NCI-H524 treated with DMSO at 0.1 percent for 48 hours (cell line): Measurements from ENCODE around the gene GJD2.

Experiments
- DNase-seq: peaks from one replicate; lab custom pipeline; 2025; lab: John Stamatoyannopoulos, UW

GJD2 gene

DNA sequence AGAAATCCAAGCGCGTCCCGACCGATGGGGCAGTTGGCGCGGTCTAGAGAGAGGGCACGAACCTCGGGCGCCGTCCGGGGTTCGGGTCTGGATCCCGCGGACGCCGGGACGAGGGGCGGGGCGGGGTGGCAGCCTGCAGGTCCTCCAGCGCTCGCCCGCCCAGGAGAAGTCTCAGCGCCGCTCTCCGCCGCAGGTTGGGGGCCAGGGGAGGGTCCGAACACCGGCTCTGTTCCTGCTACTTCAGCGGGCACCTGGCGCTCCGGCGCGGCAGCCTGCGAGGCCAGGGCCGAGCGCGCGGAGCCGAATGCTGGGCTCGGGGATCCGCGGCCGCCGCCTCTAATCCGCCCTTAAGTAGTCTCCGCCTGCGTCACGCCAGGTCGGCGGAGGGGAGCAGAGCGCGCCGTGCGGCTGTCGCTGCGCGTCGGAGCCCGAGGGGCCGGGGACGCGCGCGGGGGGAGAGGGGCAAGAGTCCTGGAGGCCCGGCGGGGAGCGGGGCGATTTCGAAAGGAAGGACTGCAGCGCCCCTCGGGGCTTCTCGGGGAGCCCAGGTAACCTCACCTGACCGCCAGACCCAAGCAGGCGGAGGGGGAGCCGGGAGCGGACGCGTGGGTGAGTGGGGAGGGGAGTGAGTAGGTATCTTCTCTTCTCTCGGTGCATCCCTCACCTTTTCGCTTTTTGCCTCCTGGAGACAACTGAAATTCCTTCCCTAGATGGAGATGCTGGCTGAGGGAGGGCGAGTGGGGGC is at the start of gene GJD2:
Gene GJD2 (minus strand): TSS at position 325 of the 745 bp plus-strand sequence. CDS start 510 bp downstream, outside the sequence.
- no peak for DNase-seq

DNA sequence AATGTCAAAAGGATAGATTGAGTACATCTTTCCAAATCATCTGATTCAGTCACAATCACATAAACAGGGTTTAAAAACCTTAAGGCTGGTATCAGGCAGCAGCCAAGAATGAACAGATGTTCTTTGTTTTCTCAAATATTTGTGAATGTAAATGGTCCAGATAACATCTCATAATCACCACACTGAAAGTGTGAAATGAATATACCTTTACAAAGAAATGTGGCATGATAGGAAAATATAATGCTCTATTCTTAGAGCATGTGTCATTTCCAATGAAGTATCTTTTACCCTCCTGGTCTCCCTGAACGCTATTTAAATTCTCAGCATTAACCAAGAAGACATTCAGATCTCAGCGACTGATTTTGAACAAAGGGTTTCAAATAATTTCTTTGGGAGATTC is 49.3 kb upstream of the GJD2 start:
- no peak for DNase-seq

DNA sequence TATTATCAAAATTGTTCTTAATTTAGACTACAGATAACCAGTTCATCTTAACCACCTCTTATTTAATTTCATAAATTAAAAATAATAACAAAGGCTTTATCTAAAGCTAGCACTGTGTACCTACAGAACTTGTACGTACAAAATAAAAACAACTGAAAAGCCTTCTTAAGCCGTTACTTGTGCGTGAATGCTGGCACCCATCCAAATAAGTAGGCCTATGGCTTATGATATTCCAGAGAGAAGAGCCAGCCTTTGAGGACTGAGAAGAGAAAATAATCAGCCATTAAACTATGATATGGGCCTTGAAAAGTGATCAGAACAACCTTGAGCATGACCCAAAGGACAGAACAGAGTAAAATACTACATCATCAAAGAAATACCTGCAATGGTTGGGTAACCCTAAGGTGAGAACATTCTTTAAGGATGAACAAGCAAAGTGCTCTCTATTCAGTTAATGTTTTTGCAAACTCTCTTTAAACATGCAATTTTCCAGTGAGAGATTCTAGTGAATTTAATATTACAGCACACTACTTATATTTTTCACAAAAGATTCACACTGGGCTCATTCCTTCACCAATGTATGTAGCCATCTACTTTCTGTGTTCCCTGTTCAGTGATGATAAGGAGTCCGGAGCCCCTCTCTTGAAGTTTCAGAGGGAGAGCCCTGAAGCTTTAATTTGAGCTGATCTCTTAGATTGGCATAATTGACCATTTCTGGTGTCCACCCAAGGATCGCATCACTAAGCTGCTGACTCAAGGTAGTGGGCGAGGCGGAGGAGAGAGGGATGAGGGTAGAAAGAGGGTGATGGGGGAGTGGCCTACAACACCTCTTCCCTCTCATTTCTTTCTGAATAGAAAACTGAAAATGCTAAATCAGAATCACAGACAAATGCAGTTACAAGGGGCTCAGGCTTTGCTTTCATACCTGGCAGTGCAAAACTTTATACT is 48.3 kb upstream of the GJD2 start:
- no peak for DNase-seq

DNA sequence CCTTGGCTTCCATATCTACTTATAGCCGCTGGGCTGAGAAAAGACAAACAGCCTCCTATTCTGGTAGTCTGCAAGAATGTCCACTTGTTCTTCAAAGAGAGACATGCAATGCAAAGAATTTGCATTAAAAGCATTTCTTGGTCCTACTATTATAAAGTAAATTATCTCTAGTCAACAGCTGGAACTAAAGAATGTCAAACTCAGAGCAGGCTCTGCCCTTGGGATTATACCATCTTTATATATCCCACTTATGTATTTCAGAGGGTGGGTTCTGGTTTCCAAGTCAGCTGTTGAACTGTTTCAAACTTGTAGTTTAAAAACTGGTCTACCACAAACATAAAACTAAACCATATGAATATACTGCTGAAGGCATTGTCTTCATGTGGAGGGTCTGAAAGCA is 47.6 kb upstream of the GJD2 start:
- DNase-seq = no peak

DNA sequence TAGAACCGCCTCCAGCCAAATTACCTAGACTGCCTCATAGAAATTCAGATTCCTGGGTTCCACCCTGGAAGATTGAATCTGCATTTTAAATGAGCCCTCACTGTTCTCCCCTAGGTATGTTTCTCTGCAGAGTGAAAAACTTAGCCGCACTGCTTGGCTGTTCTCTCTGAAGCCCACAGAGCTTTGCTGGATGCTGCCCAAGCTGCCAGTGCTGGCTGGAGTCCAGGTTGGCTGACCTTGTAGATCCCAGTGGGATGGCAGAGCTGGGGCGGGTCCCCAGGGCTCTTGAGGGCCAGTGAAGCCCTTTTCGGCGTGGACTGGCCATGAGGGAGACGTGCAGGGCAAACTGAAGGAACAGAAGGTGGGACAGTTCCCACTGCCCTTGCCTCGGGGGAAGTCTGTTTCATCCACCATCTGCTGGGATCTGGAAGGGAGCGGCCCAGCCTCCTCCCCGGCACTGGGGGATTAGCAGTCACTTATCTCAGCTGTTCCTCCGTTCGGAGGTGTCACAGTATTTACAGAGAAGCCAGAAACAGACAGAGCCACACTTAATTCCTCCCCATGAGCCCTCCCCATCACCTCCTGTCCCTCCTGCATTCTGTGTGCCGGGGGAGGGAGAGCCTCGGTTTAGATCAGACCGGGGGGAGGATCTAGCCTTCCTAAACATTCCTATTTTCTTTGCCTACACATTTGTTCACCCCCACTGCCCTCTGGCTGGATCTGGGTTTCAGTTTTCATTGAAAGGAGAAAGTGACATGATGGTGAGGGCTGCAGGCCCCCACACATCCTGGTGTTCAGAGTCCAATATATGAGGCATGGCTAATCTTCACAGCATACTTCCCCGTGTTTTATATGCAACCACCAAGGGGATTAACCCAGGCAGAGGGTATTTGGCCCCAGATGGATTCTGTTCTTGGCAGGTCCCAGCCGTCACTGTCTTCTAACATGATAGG is 44.6 kb upstream of the GJD2 start:
- peak; percentile 99 for DNase-seq

DNA sequence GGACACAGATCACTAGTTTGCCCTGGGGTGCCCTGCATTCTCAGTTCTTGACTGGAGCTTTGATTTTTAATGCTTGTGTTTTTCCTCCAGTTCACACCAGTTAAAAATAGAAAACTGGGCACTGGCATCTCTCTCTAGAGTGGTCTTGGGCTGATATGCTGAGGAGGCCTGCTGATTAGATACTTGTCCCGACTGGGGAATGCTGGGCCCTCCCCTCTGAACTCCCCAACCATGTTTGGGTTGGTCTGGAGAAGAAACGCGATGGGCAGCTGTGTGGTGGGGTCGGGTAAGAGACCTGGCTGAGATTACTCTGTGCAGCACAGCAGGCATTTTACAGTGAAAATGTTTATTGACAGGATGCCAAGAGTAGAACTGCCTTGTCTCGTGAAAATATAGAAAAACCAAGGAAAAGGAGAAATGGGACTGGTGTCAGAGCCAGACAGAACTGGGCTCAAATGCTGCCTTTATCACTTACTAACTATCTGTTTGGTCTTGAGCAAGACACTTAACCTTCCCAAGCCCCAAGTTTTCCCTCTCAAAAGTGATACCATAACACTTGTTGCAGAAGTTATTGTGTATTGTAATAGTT is 42.1 kb upstream of the GJD2 start:
- no peak for DNase-seq

DNA sequence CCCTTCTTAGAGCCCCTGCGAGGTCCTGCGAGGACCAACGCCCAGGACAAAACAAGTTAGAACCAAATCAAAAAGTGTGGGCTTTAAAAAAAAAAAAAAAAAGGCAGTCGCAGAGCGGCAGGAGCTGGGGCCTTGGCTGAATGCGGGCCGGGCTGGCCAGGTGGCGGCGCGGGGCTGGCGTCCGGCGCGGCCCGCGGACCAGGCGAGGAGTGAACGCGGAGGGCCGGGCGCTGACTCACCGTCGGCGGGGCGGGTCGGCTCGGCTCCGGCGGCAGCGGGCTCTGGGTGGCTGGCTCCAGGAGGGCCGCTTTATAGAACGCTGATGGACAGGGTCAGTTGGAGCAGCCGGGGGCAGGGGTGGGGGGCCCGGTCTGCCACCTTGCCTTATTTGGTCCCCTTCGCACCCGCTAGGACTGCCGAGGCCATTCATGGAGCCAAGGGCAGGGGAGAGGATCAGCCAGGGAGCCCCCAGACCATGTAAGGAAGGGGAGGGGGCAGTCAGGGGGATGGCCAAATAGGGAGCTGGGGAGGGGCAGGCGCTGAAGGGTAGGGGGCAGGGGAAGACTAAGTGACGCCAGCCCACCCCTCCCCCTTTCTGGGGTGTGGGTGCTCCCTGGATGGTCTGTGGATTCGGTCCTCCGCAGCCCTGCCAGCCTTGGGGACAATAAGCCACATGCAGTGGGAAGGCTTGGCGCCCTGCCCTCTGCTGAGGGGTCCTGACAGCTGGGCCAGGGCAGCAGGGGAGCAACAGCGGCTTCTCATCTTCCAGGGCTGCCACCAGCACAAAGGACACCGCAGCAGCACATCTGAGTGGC is 40.7 kb upstream of the GJD2 start, which contains the start of gene ACTC1:
Gene ACTC1 (minus strand): TSS at position 283 of the 815 bp plus-strand sequence. CDS start 741 bp downstream, outside the sequence.
- DNase-seq = peak; percentile 53

DNA sequence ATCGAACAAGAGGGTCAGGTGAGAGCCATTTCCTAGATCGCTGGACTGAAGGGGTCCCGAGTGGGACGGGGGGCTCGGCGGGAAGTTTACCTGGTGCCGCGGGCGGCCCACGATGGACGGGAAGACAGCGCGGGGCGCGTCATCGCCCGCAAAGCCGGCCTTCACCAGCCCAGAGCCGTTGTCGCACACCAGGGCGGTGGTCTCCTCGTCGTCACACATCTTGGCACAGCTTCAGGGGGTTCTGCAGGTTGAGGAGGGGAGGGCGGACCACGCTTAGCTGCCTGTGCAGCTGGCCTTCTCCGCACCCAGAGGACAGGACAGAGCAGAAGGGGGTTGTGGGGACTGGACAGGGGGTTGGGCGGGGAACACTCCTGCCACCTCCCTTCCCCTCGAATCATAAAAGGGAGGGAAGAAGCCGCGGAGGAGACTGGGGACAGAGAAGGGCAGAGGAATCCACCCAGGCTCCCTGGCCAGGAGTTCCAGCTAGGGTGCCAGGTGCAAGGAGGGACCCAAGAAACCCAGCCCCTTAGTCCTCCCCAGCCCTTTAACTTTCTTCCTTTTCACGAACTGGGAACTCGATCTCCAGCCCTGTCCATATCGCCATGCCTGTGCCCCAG is 39.9 kb upstream of the GJD2 start:
- no peak for DNase-seq

DNA sequence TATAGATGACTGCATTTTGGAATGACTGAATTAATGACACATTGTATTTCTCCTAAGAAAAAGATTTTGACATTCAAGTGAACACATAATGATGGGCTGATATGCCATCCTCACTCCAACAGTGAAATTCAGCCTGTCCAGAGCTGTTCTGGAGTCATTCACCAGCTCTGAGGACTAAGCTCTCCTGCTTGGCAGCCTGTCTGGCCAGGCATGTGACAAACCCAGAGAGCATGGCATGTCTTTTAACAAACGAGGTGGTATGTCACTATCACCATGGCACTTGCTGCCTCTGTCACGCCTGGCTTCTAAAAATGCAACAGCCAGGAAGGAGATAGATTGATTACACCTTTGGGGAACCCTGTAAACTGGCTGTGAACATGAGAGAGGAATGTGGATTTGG is 39.1 kb upstream of the GJD2 start:
- no peak for DNase-seq

DNA sequence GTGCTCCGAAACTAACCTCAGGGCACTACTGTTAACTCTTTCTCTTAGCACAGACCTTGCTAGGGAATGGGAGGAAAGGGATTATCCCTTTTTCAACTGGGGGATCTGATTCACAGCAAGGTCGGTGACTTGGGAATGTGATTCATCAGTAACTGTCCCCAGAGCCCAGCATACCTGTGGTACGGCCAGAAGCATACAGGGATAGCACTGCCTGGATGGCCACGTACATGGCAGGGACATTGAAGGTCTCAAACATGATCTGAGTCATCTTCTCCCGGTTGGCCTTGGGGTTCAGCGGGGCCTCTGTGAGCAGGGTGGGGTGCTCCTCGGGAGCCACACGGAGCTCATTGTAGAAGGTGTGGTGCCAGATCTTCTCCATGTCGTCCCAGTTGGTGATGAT is 38.3 kb upstream of the GJD2 start:
- DNase-seq = no peak

DNA sequence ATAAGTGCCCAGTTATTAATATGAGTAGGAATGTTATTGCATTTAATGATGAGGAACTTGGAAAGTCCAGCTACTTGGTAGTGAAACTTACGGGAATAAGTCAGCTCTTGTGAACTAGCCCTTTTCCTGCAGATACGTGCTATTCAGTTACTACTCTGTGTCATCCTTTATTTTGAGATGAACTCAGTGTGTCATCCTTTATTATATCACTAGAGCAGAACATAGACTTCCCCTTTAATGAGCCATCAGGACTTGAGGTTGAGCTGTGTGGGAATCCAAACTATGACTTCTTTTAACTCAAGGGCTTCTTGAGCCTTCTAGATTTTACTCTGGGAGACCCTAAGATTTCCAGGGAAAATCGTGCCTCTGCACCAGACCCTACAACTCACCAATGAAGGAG is 36.9 kb upstream of the GJD2 start:
- no peak for DNase-seq

DNA sequence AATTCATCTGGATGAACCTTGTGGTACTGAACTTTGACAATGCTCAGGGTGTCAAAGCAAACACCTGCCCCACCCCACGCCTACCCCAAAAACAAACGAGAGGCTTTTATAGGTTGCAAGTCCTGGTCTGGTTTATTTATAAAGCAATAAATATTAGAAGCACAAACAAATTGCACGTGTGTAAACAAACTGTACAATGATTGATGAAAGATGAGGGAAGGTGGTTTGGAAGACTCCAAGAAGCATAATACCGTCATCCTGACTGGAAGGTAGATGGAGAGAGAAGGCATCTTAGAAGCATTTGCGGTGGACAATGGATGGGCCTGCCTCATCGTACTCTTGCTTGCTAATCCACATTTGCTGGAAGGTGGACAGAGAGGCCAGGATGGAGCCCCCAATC is 35.3 kb upstream of the GJD2 start:
- DNase-seq = no peak

DNA sequence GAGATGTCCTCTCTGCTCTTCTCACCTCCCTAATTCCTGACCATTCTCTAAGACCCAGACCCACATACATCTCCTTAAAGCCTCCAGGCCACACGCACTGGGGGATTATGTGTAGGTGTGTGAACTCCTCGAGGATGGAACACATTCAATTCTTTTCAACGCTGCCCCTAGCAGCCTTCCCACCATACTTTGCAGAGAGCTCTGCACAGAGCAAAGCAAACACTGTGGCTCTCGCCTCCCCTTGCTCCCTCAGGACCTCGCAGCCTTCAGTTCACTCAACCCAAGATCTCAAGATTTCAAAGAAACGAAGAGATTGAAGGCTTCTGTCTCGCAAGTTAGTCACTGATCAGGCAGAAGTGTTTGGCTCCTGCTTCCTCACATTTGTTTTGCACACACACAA is 34.5 kb upstream of the GJD2 start:
- no peak for DNase-seq

DNA sequence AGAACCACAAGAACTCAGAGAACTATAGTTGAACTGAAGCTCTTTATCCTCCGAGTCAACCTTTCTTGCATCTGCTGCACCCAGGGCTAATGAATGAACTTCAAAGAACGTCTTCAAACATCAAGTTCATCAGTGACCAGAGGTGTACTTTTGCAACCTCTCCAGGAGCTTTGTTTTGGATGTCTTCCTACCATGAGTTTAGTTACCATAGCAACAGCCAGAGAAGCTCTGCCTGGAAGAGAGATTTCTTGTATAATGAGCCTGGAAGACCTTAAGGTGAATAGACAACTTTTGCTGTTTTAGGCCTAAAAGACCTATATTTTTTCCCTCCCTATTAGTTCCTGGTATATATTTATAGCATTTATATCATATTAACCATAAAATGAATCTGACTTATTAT is 31.4 kb upstream of the GJD2 start:
- no peak for DNase-seq

DNA sequence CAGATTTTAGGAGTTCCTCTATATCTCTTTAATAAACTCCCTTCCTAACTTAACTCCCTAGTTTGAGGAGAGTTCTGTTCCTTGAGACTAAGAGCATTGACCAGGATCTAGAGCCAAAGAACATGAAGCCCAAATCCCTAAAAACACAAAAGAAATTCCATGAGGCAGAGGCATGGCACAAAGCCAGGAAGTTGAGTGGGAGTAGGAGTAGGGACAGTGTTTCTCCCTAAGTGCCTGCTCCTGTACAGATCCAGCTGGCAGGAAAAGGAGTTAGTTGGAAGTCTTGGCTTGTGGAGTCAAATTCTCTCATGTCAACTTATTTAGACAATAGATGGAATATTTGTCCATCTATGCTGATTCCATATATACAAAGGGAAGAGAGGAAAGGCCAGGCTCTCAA is 29.2 kb upstream of the GJD2 start:
- DNase-seq = no peak

DNA sequence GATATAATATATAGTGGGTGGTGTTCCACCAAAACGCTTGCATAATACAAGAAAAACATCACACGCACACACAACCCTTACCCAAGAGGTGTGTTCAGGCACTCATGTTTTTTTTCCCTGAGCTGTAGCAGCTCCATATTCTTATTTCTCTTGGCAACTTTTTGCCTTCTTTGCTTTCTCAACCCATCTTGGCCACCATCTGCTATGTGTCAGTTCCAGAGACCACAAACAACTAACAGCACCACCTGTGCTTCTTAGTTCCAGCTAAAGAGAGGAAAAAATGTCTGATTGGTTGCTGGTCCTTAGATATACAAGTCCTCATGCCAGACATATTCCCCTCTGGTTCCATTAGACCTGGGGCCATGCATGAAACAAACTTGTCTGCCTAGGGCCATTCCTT is 28.6 kb upstream of the GJD2 start:
- DNase-seq = no peak

DNA sequence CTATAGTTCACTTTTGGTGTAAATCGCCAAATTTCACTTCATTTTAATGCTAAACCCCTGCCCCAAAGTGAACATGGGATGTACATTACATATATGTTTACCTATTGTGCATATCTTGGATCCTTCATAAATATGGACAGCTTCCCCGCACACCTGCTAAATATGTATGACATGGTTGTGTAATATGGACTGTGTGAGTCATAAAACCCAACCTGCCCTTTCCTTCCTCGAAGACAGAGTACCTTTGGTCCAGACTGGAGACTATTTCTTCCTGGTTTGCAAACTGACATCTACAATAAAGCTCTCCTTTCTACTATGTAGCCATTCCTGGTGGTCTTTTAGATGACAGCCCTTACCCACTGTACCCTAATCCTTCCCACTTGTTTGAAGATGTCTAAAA is 28.1 kb upstream of the GJD2 start:
- no peak for DNase-seq

DNA sequence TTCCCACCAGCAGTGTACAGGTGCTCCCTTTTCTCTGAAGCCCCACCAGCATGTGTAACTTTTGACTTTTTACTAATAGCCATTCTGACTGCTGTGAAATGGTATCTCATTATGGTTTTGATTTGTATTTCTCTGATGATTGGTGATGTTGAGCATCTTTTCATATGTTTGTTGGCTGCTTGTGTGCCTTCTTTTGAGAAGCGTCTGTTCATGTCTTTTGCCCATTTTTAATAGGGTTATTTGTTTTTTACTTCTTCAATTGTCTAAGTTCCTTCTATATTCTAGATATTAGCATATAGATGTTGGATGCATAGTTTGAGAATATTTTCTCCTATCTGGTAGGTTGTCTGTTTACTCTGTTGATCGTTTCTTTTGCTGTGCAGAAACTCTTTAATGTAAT is 25.9 kb upstream of the GJD2 start:
- DNase-seq = no peak

DNA sequence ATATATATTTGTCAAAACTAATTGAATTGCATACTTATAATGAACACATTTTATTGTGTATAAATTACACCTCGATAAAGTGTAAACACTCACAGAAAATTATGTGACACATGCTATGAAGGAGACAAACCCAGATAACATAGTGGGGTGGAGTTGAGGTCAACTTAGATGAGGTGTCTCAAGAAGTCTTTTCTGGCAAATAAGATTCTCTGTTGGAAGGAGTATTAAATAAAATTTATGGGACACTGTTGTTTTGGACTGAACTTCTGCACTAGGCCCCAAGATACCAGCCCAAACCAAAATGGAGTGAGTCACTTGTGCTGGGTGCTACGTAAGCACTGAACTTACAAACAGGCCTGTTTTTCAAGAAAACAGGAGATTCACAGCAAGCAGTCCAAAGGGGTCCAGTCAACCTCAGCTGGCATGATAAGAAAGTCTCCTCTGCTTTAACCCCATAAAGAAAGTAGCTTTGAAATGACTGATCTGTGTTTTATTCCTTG is 21.9 kb upstream of the GJD2 start:
- no peak for DNase-seq

DNA sequence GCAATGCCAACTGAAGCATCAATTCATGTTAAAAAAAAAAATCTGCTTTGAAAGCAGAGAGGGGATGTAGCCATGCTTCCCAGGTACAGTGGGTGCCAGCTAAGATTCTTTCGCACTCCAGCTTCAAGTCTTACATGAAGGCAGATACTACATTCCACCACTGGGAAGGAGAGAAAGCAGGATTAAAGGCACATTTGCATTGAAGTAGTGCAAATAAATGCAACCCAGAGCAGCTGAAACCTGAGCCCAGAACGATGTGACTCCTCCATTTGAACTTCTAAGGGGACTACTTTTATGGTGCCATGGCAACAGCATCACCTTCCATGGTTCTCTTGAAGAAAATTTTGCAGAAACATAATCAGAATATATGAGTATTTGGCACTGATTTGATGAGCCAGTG is 19.1 kb upstream of the GJD2 start:
- DNase-seq = no peak
